Measurements from ENCODE around the gene MELK. TPM values are rescaled to one million over a fixed set of nuclear protein-coding genes. Genes with fewer than 3 reads are reported as not detected.

The MELK gene
- total and polyA plus RNA-seq, 10 of the 15 experiments (the other 5 are each of a cell fraction or from before 2014, with no cell fraction given): 38.7 to 80.3 (median 51.6) TPM

- TF ChIP-seq ATF2 (IDR thresholded peaks at IDR 0.05; ENCODE audit: low read length) (peak; percentile 79), NFYA (IDR thresholded peaks at IDR 0.05; ENCODE audit: borderline replicate concordance, low read depth, low read length) (no peak), E4F1 (IDR thresholded peaks at IDR 0.05; ENCODE audit: borderline replicate concordance, partially characterized antibody) (no peak), MAX (IDR thresholded peaks at IDR 0.05; ENCODE audit: low read depth, low read length) (no peak), SKIL (IDR thresholded peaks at IDR 0.05; ENCODE audit: low read depth, poor library complexity, severe bottlenecking) (peak; percentile 39), RBBP5 (conservative IDR thresholded peaks at IDR 0.05) (no peak), CBX3 (IDR thresholded peaks at IDR 0.05; ENCODE audit: borderline replicate concordance, low read depth) (no peak), SUZ12 (IDR thresholded peaks at IDR 0.05; ENCODE audit: unreplicated experiment) (no peak), CUX1 (IDR thresholded peaks at IDR 0.05; ENCODE audit: insufficient replicate concordance, low read depth, low read length) (no peak), CREB1 (IDR thresholded peaks at IDR 0.05; ENCODE audit: low read depth) (0 out of 2 replicates have a peak, but pooled peaks have one; percentile 24), SMC3 (IDR thresholded peaks at IDR 0.05; ENCODE audit: borderline replicate concordance, low read length) (no peak), PKNOX1 (IDR thresholded peaks at IDR 0.05) (no peak), FOXK2 (IDR thresholded peaks at IDR 0.05) (no peak), CHD1 (IDR thresholded peaks at IDR 0.05; ENCODE audit: low read depth, low read length) (no peak), NFYB (IDR thresholded peaks at IDR 0.05; ENCODE audit: insufficient read depth, low read depth, low read length) (peak; percentile 58; the same call in 1 of the 2 replicates), ZNF274 (IDR thresholded peaks at IDR 0.05; ENCODE audit: insufficient read depth, insufficient read length) (no peak), RCOR1 (conservative IDR thresholded peaks at IDR 0.05; ENCODE audit: low read depth, low read length) (no peak)
Measured at GRCh38 chr9:36551910-36552309, 20.8 kb upstream of the MELK start (continued).

Data from GM12878 (cell line).